G401.6 (cell line): ENCODE results near the gene CPEB4.

Experiments
- FAIRE-seq: peaks from 2 replicates; lab custom pipeline; 2012; peaks lifted over from hg19 to GRCh38; lab: Jason Lieb, UNC

The CPEB4 gene

GRCh38 chr5:173885475-173886010, 2.6 kb upstream of the CPEB4 start:
- no peak for FAIRE-seq

DNA sequence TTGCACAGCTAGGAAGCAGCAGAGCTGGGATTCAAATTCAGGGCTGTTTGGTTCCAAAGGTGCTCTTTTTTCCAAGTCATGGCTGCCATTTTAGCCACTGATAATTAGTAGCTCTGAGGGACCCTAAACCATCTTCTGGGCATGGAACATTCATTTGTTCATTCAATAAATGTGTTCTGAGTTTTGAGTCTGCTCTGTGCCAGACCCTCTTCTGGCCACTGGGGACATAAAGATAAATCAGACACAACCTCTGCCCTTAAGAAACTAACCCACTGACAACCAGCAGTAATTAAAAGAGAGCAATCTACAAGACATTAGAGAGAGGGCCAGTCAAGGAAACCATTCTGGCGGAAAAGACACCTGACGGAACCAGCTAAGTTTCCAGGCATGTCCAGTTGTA, 2.0 kb upstream of the CPEB4 start:
- no peak for FAIRE-seq

DNA sequence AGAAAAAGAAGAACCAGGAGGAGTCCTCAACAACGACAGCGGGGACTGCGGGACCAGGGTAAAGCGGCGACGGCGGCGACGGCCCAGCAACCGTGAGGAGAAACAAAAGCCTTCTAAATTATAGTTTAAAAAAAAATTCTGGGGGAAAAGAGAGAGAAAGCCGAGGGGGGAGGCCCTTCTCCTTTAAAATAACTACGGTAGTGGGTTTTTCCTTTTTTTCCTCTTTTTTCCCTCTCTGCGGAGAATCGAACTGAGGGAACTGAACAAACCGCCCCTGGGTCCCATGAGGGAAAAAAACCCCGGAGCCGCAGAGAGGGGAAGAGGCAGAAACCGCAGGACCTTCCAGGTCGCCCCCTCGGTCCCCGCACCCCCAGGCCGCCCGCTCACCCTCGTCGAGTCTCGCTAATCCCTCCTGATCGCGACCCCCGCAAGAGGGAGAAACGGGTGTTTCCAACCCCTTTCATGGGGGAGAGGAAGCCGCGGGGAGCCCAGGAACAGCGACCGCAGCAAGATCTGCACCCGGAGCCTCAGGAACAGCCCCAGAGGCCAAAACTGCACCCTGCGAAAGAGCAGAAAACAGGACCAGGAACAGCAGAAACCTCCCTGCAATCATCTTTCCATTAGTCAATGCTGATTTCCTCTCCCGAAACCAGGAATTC, 453 bp downstream of the CPEB4 start:
- no peak for FAIRE-seq

- no peak for FAIRE-seq
These were observed 2.2 kb downstream of the CPEB4 start for GRCh38 chr5:173890195-173890991.

DNA sequence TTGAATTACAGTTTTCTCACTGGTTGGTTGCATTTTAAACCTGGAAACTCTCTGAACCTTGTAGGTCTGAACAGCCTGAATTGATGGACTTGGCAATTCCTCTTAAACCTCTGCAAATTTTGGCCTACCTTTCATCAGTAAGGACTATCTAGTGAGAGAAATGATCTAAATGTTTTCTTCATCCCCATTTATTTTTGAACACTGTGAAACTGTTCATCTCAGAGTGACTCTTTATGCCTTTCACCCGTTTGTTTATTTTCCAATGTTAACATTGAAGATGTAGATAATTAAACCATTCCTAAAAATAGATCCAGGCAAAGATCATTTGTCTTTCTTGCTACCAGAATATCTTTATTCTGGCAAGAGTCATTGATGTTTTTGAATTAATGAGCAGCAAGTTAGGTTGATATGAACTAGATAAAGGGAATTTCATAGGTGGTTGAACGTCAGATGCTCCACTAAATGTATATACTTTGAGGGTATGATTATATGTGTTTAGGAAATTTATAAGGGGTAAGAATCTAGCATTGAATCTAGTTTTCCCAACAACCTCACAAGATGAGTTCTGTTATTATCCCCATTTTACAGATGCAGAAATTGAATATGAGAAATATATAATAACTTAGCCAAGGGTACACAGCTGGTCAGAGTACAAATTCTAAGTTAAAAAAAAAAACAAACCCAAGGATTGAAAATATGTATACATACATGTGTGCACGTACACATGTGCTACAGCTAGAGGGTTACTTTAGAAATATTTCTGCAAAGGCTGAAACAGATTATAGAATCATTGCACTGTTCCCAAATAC, 3.4 kb downstream of the CPEB4 start:
- no peak for FAIRE-seq

DNA sequence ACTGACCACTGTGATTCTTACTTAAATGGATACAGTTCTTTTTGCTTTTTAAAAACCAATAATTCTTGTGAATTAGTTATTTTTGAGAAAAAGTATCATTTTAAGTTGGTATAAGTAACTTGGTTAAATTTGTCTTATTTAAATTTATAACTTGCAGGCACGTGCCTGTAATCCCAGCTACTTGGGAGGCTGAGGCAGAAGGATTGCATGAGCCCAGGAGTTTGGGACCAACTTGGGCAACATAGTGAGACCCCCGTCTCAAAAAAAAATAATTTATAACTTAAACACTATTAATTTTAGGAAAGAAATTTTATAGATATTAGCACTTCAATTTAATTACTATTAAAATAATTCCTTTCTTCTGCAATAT, 5.0 kb downstream of the CPEB4 start:
- no peak for FAIRE-seq

GRCh38 chr5:173895401-173896165, 7.4 kb downstream of the CPEB4 start:
- FAIRE-seq, result no peak

DNA sequence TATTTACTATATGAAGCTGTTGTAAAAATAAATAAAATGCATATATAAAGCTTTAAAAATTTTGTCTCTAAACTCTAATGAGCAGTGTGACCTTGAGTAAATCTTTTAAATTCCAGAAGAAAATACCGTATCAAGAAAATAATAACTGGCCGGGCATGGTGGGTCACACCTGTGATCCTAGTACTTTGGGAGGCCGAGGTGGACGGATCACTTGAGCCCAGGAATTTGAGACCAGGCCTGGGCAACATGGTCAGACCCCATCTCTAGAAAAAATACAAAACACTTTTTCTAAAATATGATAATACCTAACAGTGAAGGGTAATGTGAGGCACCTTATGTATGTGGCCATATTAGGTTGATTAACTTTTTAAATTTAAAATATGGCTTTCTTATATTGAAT, 8.5 kb downstream of the CPEB4 start:
- no peak for FAIRE-seq

DNA sequence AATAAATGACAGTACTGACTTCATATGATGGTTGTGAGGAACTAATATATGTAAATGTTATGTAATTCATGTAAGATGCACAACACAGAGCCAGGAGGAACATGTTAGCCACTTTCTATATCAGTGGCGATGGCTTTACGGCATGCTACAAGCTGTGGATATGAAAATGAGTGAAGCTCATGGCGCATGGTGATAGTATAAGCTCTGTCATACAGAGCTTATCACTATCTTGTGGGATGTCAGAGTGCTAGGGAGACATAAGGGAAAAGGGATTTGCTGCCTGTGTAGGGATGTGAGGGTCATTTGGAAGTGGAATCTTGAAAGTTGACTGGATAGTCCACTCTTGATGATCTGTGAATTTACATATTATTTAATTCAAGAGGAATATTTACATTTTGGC, 13.6 kb downstream of the CPEB4 start:
- no peak for FAIRE-seq

DNA sequence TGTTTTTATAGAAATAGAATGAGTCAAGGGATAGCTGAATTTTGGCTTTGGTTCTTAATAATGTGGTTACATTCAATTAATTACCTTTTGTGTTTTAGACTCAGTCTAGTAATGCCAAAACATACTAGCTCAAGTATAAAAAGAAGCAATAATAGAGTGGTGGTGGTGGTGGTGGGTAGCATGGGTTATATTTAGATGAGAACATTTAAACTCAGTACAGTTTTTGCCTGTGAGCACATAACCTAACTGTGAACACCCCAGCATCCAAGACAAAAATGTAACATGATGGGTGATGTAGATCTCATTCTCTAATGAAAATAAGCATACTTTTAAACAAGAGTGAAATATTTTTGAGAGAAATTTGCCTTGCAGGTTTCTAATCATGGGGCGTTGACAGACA, 14.2 kb downstream of the CPEB4 start:
- no peak for FAIRE-seq

GRCh38 chr5:173902743-173903142, 14.6 kb downstream of the CPEB4 start:
- no peak for FAIRE-seq

DNA sequence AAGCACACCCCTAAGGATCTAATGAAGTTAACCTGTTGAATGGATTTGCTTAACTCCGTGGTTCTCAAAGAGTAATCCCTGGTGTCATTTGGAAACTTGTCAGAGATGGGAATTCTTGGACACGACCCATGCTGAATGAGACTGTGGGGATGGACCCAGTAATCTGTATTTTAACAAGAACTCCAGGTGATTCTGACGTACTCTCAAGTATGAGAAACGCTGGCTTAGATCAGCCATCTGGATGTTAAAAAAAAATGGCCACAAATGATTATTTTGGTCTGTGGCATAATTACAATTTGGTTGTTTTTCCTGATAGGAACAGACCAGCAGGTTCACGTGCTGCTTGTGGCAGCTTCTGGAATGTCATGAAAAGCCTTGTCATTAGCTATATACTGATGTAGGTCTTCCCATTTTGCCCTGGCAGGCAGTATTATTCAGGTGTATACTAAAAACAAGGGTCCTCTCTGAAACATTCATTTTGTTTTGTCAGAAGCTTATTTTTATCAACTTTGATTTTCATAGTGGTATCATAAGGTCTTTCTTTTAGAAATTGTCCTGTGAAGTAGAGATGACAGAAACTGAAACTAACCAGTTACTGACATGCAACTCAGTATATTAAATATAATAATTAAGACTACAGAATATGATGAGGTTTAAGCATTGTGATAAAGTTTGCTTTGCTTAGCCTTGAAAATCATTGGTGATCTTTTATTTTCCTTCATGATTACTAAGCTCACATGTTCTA, 15.4 kb downstream of the CPEB4 start:
- no peak for FAIRE-seq

GRCh38 chr5:173904151-173904550, 16.0 kb downstream of the CPEB4 start:
- no peak for FAIRE-seq

DNA sequence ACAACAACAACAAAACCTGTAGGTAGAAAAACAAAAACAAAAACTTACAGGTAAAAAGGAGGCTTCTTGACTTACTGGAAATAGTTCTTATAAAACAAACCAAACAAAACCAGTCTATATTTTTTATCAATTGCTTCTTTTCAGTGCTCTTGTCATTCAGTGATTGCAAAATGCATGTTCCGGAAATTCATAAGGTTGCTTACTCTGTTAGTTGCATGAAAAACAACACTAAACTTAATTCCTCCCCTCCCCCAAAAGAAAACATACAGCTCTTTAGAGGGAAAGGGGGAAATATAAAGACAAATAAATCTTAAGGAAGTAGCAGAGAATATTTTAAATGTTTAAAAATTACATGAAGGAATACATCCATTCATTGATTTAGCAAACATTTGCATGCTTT, 19.1 kb downstream of the CPEB4 start:
- FAIRE-seq, result no peak

DNA sequence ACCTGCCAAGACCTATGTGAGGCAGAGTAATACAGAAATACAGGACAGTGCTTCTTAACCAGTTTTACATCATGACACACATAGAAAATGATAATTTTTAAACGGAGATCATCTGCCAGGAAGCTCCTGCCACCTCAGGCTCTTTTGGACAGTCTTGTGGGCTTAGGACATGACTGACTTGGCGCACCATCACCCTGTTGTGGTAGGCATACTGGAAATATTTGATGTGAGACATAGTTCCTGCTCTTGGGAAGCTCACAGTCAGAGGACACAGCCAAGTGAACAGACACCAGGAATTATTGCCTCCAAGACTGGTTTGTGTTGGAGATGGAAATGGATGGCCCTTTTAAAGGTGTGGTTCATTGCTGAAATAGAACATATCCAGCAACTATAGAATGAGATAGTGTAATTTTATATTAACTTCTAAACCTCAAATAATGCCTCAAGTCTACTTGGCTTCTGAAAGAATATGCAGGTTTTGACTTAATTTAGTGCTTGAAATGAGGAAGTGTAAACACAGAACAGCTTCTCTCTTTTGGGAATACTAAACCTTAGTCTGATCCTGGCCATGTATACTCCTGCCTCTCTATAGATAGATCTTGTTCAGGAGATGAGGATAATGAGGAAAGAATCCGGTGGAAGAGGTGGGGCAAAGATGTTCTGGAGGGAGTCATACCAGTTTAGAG, 19.7 kb downstream of the CPEB4 start:
- FAIRE-seq, result no peak

DNA sequence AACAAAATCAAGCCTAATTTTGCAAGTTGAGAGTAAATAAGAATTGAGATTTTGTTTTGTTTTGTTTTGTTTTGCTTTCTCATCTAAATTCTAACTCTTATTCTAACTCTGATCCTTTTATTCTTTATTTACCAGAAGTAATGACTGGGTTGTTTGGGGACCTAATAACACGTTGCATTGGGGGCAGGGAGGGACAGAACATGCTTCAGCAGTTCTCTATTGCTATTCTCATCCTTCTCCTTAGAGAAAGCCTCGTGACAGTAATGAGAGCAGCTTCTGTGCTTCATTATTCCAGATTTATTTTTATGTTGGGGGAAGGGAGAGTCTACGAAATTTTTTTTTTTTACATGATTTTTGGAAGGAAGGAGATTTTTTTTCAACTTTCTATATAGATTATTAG, 21.1 kb downstream of the CPEB4 start:
- FAIRE-seq, result no peak

- no peak for FAIRE-seq
These were observed 22.1 kb downstream of the CPEB4 start for GRCh38 chr5:173910215-173910614.

DNA sequence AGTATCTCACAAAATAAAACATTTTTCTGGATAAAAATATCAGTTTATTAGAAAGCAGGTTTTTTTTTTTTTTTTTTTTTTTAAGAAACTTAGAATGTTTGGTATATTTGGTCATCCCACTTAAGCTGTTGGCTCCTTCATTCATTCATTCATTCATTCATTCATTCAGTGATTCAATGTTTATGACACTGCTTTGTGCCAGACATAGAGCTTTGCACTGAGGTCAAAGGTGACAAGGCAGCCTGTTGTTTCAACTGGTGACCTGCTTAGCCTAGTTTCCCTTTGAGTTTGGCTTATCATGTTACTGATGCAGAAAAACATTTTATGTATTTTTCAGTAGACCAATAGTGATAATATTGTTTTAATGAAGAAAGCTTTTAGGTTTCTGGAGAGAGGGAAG, 23.5 kb downstream of the CPEB4 start:
- no peak for FAIRE-seq

GRCh38 chr5:173913686-173914321, 25.7 kb downstream of the CPEB4 start:
- no peak for FAIRE-seq

DNA sequence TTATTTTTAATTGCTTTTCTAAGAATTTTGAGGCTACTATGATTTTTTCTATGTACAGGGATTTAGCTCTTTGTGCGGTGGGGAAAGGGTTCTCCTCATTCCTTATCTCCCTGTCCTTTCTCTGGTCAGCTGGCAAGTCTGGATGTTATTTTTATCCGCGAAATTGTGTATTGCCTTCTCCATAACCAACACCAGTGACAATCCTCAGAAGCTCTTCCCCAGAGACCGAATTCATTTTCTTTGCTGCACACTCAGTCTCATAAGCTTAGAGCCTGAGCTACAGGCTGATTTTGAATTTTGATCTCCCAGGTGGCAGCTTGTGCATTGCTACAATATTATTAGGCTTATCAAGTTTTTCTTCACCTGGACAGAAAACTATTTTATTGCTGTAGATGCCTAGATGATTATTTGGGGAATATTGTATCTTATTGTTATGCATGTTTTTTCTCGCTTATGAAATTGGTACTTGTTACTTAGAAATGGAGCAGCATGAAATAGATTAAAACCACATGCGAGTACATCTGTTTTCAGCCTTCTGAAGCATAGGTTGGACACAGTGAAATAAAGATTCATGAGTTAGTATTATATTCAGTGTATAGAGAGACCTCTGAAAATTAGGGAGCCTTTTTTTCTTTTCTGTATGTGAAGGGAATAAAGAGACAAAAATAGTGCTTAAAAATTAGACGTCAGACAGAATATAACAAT, 27.3 kb downstream of the CPEB4 start:
- no peak for FAIRE-seq
